ENCODE data around the gene CNGA3.

GRCh38 chr2:98408155-98408554, 61.9 kb downstream of the CNGA3 start:
- TF ChIP-seq, protein P1, sequence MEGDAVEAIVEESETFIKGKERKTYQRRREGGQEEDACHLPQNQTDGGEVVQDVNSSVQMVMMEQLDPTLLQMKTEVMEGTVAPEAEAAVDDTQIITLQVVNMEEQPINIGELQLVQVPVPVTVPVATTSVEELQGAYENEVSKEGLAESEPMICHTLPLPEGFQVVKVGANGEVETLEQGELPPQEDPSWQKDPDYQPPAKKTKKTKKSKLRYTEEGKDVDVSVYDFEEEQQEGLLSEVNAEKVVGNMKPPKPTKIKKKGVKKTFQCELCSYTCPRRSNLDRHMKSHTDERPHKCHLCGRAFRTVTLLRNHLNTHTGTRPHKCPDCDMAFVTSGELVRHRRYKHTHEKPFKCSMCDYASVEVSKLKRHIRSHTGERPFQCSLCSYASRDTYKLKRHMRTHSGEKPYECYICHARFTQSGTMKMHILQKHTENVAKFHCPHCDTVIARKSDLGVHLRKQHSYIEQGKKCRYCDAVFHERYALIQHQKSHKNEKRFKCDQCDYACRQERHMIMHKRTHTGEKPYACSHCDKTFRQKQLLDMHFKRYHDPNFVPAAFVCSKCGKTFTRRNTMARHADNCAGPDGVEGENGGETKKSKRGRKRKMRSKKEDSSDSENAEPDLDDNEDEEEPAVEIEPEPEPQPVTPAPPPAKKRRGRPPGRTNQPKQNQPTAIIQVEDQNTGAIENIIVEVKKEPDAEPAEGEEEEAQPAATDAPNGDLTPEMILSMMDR (IDR thresholded peaks at IDR 0.05): no peak
- TF ChIP-seq POLR2A (IDR thresholded peaks at IDR 0.05): no peak
